Stromal cell of bone marrow (primary cell): Measurements from ENCODE around the gene PTGER2.
A peak's percentile ranks its signal among the peaks of the same experiment; 100 is the strongest.

Experiments
- DNase-seq: peaks from one replicate; pipeline ENCODE4 v3.0.0-alpha.2; 2012; ENCODE audit warnings: low read depth

The PTGER2 gene

DNA sequence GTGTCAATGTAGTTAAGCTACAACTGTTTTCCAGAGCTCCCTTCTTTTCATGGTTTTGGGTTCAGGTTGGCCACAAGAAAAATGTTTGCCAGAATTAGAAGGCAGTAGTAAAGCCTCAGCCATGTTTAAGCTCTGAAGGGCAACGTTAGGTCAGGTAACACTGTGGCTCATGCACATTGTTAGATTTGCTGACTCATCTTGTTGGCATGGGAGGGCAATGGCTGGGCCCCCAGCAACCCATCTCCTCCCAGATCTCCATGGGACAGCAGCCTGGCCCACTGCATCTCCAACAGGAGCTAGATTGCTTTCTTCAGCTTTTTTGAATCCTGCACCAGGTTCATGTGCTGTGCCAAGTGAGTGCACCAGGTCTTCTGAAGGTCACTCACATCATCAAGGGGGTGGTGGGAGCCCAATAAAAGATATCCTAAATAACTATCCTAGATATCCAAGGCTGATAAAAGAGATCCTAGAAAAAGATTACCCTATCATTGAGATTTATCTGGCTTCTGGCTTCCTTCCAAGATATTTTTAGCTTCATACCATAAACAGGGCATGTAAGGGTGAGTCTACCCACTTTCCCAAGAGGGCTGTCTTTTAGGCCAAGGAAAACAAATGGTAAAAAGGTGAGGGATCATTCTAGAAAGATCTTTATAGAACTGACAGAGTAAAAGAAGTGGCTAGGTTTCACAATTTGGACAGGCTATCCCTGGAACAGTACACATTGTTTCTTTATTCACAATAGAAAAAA lies 28.9 kb downstream of the PTGER2 start:
- no peak for DNase-seq

DNA sequence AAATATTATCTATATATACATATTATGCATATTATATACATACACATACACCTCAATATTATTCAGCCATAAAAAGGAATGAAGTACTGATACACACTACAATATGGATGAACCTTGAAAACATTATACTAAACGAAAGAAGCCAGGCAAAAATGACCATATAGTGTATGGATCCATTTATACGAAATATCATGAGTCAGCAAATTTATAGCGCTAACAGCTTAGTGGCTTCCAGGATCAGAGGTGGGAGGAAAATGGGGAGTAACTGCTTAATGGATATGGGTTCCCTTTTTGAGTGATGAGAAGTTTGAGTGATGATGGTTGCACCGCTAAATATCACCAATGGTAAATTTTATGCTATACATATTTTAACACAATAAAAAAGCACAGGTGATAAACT lies 32.7 kb downstream of the PTGER2 start:
- DNase-seq, result no peak

DNA sequence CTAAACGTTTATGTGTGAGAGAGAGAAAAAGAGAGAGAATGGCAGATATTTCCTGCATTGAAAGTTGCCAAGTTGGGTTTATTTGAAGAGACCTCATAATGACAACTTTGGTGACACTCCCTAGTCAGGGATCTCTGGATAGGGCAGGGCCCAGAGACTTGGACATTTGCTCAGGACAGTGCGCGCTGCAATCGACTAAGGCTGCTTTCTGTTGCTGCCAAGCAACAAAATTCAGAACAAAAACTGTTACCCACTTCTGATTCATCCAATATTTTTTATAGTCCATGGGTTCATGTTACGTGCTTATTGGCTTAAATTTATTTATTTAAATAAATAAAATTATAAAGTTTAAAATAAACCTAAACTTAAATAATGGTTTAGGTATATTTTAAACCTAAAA lies 34.2 kb downstream of the PTGER2 start:
- DNase-seq, result no peak

DNA sequence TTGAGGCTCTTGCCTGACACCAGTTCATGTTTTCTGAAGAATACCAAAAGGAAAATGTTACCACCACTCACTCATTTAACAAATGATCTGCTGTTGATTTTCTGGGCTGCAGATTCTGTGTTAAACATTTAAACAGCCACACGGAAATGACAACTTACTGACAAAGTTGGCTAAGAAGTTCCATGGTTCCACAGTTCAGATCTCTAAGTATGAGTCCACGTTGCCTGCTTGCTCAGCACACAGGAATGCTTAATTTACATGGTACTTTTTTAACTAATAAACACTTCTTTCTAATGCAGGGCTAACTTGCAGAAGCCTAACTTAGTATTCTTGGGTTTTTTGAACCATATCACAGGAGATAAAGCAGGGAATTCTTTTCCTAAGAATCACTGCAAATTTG lies 34.7 kb downstream of the PTGER2 start:
- no peak for DNase-seq

DNA sequence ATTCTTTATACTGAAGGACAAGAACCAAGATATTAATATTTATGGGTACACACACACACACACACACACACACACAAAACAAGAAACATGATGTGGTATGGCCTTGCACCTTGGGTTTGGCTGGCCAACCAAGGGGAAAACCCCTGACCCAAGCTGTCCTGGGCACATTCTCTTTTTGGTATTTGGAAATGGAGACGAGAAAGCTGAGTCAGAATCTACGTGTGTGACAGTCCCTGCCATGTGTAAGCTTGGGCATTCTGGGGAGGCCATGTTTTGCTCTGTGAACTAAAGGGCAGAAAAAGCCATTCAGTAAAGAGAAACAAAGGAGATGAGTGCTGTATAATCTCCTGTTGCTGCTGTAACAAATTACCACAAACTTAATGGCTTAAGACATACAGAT lies 35.6 kb downstream of the PTGER2 start:
- DNase-seq, result no peak

DNA sequence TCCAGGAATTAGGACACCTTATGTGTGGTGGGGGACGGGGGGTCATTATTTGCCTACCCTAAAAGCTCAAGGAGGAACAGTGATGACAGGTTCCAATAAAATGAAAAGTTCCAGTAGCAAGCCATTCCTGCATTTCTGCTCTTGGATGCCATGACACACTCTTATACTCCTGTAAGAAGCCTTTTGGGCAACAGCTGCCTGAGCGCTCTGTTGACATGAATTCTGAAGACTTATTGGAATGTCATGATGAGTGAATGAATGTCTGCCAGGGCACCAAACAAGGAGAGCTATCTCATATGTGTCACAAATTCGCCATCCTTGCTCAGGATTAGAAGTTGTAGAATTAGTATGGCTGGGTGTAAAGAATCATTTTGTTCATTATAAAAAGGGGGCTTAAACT lies 36.3 kb downstream of the PTGER2 start:
- no peak for DNase-seq

DNA sequence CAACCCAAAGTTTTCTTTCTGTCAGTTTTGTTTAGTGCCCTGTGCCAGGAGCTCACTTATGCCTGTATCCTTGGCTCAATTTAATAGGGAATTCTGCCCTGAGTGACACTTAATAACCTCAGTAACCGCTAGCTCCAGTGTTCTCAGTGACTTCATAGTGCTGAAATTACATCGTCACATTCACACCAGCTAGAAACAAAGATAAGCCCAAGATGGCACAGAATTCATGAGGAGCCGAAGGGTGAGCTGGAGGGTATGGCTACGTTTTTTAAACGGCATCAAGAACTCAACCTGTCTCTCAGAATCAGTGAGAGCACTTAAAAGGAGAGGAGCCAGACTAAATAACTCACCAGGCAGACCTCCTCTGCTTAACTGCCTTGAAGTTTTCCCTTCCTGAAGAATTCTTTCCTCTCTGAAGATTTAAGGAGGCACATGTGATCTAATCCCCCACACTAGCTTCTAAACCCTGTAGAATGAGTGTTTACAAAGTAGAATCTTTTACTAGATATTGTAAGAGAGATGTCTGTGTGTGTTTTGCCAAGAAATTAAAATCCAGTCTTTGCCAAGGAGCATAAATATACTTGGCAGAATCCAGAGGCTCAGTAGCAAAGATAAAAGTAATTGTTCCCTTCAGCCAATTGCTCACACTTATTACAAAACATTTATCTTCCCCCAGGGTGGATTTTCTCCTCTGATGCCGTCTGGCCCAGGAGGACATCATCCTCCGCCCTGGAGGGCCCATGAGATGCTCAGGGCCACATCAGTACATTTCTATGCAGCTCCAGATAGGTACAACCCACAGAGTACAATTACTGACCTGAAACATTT lies 37.3 kb downstream of the PTGER2 start:
- no peak for DNase-seq

DNA sequence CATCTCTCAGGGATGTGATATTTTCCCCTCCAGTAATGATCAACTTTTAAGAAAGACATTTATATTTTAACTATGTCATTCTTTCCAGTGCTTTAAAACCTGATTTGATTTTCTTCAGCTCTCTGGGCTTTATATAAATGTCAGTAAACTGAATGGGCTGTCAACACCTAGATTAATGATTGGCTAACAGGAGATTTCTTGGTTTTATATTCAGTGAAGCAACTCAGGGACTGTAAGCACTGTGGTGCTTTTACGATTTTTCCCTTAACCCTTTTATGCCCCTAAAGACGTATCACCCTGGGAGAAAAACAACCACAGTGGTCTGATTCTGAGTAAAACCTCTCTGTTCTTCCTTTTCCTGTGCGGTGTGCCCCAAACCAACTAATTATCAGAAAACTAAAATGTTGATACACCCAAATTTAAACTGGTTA lies 38.0 kb downstream of the PTGER2 start:
- no peak for DNase-seq

DNA sequence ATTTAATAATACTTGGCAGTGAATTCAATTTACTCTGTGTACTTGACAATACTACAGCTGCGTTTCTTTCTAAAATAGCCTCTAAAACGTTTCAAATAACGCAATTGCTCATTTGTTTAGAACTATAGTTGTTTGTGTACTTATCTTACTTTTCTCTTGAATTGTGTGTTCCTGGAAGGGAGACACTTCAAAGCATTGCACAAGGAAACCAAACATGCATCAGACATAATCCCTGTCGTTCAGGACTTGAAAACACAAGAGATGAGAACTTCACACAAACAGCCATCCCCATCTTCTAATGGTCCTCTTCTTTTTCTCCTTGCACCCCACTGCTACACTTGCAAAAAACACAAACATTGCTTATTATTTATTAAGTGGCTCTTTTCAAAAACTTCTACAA lies 38.5 kb downstream of the PTGER2 start:
- DNase-seq, result no peak

DNA sequence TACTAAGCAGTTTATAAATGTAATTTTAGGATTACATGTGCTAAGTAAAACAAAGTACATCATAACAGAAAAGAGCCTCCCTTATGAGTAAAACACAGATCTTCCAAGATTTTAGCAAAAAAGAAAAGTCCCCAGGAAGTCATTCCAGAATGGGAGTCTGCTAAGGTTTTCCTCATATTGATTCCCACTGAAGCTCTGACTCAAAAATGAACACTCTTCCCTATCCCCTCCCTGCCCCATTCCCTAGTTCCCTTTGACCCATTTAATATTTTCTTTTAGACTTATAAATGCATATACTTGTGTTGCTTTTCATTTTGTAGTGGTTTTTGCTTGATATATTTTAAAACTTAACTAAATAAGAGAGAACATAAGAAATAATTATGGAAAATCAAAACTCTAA lies 40.1 kb downstream of the PTGER2 start:
- DNase-seq, result no peak

DNA sequence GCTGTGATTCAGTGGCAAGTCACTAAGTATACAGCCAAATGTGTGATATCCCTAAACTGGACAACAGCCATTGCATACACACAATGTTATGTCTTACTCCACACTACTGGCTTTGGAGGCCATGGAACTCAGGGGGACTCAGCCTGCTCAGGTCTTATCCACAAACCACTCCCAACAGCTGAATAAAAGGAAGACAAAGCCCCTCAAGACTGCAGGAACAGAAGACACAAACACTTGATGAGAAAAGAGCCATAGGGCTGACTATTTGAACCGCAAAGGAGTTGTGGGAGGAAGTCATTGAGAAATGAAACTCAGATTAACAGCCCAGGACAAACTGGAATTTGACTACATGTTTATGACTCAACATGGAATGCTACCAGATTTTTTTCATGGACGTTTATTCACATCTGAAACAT lies 40.9 kb downstream of the PTGER2 start:
- DNase-seq, result peak; percentile 87

DNA sequence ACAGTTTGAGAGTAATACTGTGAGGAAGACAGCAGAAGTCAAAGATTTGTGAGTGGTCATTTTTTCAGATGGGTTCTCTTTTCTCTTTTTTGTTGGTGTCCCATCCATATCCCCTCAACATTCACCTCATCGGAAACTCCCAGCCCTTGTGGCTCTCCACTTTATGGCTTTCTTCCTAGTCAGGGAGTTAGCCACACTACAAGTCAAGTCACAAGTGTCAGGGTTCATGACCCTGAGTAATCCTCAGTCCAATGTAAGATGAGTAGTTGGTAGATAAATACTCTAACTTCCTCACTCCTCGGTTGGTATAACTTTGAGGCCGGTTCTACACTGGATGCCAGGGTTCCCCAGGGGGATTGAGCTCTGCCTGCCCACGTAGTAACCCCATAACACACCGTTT lies 41.4 kb downstream of the PTGER2 start:
- no peak for DNase-seq

DNA sequence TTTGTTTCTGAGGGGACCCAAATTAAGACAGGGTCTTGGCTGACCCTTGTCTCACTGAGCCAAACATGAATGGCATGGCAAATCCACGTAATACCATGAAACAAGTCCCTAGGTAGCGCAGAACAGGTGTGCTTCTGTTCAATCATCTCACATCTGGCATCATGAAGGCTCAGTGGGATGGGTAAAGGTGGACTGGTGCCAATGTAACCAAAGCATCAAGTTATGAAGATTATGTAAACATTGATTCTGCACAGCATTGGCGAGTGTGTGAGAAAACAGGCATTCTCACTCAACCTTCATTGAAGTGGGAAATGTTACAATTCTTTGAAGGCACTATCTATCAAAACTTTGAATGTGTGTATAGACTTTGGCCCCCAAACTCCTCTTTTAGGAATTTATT lies 41.9 kb downstream of the PTGER2 start:
- DNase-seq, result no peak

DNA sequence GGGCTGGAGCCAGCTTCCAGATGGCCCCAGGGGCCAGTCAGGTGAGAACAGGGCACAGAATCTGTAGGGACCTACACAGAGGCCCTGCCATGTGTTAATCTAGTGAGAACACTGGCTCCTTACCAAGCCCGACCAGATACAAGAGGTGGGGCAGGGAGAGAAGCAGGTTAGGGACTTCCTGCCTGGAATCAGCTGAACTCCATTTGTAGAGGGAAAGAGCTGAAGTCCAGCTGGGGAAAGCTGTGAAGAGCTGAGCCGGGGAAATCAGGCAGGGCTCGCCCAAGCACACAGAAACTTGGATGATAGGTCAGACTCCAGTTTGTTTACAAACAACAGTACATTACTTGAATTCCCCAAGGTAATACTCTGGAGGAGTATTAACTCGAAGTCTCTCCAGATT lies 46.7 kb downstream of the PTGER2 start:
- no peak for DNase-seq

DNA sequence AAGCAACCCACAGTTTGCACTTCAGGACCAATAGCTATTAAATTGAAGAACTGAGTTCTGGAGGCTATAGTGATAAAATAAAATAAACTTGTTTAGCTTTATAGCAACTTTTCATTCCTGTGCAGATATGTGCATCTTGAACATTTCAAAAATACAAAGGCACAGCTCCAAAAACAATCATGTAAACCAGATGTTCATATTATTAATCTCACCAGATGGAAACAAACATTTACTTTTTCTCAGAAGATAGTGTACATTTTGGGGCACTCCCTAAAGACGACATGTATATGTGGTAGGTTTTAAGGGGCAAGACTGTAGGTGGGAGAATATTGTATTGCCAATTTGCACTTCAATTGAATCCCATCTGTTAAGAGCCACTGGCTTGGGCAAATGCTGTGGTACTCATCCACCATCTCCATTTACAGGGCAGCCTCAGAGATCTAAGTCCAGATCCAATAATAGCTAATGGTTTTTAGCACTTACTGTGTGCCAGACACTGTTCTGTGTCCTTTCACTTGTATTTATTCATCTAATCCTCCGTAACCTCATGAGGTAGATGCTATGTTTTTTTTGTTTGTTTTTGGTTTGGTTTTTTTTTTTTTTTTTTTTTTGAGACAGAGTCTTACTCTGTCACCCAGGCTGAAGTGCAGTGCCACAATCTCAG lies 49.1 kb downstream of the PTGER2 start:
- no peak for DNase-seq

DNA sequence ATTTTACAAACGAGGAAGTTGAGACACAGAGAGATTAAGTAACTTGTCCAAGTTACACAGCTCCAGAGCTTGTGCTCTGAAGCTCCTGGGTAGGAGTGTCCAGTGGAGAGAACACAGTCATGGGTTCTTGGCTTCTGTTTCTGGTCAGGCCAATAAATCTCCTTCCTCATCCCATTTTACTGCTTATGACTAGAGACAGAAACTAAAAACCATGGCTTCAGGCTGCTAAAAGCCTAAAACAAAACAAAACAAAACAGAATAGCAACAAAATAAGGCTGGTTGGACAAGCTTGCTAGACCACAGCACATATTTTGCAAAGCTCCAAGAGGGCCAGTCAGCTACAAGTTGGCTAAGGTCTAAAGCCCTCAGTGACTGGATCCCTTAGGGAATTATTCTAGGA lies 49.8 kb downstream of the PTGER2 start:
- DNase-seq, result peak; percentile 57

DNA sequence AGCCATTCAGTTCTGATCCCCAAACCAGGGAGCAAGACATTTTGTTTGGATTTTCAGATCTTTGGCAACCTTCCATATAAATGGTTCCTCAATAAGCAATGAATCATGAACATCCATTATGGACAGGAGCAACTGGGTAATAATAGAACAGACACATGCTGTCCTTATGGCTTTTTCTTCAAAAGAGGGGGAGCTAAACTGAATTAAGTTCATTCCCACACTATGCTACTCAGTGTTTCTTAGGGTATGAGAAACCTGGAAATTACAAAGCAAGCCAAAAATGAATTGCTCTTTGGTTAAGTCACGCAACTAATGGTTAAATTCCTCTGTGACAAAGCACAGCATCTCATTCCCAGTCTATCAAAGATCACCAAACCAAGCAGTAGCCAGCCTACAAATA lies 51.0 kb downstream of the PTGER2 start:
- DNase-seq, result no peak

DNA sequence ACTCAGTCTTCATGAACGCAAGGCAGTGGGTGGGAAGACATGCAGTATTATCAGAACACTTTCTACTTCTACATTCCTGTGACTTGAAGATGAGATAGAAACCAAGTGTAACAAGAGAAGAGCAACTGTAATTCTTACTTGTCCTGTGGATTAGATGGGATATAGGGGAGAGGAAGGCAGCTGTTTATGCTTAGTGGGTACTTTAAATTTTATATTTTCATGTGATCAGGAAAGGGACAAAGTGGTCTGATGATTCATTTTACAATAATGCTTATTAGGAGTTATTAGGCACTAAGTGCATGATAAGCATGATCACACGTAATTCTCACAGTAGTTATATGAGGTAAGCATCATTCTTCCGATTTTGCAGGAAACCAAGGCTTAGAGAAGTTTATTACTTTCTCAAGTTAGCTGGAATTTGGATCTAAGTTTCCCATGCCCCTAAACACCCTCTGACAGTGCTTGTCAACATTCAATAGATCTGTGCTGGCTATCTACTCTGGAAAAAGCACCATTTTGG lies 52.7 kb downstream of the PTGER2 start:
- no peak for DNase-seq

DNA sequence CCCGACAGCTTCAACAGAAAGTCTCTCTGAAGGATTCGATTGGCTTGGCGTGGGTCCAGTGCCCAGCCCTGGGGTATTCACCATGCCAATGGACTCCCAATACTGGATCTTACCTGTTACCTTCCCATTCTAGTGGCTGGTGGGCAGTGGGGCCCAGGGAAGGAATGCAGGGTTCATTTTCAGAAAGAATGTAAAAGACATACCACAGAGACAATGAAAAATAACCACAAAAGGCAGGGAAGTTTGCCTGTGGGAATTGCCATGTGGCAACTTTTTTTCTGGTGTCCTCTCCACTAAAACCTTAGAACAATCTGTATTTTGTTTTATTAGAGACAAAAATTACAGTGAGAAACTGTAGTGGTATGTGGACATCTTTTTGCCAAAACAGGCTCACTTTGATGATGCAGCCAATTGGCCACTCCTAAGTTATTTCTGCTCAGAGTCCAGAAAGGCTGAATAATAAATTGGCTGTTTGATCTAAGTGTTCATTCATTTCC lies 55.2 kb downstream of the PTGER2 start:
- peak; percentile 72 for DNase-seq

DNA sequence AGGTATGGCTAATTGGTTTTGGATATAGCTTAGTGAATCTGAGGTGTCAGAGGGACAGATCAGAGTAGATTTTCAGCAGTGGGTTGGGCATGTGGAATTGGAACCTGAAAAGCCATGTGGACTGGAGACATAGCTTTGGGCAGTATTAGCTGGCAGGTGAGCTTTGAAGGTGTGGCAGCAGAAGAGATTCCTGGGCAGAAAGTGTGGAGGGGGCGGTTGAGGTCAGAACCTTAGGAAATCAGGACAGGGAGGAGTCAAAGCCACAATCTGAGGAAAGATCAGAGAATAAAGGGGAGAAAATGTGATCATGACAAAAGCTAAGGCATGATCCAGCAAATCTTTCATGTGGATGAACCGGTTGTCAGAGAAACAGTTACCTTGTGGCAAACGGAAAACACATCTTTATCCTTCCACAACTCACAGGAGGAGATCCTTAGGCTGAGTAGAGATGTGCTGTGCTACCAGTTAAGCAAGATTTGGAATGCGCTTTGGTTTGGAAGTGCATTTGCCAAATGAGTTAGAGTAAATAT lies 56.4 kb downstream of the PTGER2 start:
- no peak for DNase-seq

DNA sequence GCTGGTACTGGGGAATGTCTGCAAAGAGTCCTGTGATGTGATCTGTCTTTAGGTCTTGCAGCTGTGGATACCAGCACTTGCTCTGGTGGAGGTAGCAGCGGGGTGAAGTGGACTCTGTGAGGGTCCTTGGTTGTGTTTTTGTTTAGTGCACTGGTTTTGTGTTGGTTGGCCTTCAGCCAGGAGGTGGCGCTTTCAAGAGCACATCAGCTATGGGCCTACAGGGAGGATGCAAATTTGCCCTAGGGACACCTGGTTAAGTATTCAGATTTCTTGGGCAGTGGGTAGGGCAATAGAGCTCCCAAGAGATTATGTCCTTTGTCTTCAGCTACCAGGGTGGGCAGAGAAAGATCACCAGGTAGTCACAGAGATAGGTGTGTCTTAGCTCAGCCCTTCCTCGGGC lies 63.8 kb downstream of the PTGER2 start:
- DNase-seq, result no peak
